Sigmoid colon (tissue), 4 donors: ENCODE results near the gene FAM200A.

Source experiments
- CTCF ChIP-seq, 4 experiments: fragments of 450-650 bp in 3 of 4; fragments of 200-600 bp in 1 of 4; IDR thresholded peaks; one replicate each; pipeline ENCODE4 v1.5.1; 2016 to 2019; ENCODE audit warnings: antibody characterized with exemption in 4 of 4, mild to moderate bottlenecking in 3 of 4, moderate library complexity in 2 of 4
- EP300 ChIP-seq, 4 donors: sonication (generic); formaldehyde crosslinking; IDR thresholded peaks; one replicate each; pipeline ENCODE4 v1.6.1; 2017; ENCODE audit warnings: antibody characterized with exemption in 4 of 4
- POLR2A ChIP-seq, 2 donors: fragments of 450-650 bp; IDR thresholded peaks; one replicate each; pipeline ENCODE4 v1.6.1; 2016; ENCODE audit warnings: antibody characterized with exemption in 2 of 2, mild to moderate bottlenecking in 2 of 2, moderate library complexity in 2 of 2
- POLR2AphosphoS5 ChIP-seq, 4 donors: sonication (generic); formaldehyde crosslinking; IDR thresholded peaks; one replicate each; pipeline ENCODE4 v1.6.1; 2017; ENCODE audit warnings: antibody characterized with exemption in 4 of 4

DNA sequence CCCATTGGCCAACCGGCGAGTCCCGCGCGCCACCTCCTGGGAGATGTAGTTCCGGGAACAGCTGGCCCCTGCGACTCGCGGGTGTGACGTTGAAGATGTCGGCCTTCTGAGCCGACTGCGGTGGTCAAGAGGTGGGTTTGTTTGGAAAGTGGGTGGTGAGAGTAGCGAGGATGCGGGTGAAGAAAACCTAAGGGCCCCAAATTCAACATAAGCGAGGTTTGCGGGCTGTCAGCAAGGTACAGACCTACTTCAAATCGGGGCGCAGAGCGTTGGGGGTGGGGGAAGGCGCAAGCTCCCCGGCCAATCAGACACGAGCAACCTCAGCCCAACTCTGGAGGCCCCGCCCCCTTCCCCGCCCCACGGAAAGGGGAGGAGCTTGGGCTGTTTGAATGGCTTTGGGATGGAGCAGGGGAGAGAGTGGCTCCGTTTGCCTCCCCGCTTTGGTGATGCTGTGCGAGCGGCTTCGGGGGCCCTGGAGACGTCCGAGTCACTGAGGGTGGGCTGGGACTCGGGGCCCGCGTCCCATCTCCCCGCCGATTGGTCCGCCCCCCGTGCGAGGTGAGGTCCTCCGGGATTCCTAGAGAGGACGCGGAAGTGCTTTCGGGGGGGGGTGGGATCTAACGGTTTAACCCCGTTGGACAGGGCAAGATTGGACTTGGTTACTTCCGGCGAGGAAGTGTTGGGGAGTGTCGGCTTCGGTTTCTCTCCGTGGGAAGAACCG, 47.2 kb downstream of the FAM200A start, which contains the start of gene ZKSCAN5:
- TF ChIP-seq CTCF (IDR thresholded peaks at IDR 0.05) (no peak), POLR2A (IDR thresholded peaks at IDR 0.05) (peak; percentile 63 to 66), POLR2AphosphoS5 (IDR thresholded peaks at IDR 0.05) (peak; percentile 63 to 93 (median 82)), EP300 (IDR thresholded peaks at IDR 0.05) (peak in 1 of 4 donors; percentile 31)
